GM12874 (cell line): ENCODE data around the gene CHIC1.

Experiments
- CTCF ChIP-seq: IDR thresholded peaks from 2 replicates; pipeline ENCODE4 v1.5.1; 2011; ENCODE audit warnings: low read depth, mild to moderate bottlenecking, control low read depth, low read length, moderate library complexity; ENCODE audit not compliant: insufficient read depth

CHIC1 gene

GRCh38 chrX:73562984-73563737 lies at the start of gene CHIC1:
Gene CHIC1, plus strand, starts transcription at chrX:73563197. Its CDS starts 88 bp downstream, at chrX:73563285.
- TF ChIP-seq CTCF, result no peak

- TF ChIP-seq CTCF, result no peak
These were observed 38.1 kb upstream of the CHIC1 start for GRCh38 chrX:73524906-73525305.

GRCh38 chrX:73525928-73526690 lies 36.9 kb upstream of the CHIC1 start:
- no peak for TF ChIP-seq CTCF

GRCh38 chrX:73556159-73556558 lies 6.8 kb upstream of the CHIC1 start:
- TF ChIP-seq CTCF, result no peak

GRCh38 chrX:73561801-73562200 lies 1.2 kb upstream of the CHIC1 start:
- TF ChIP-seq CTCF, result no peak

- TF ChIP-seq CTCF, result no peak
These were observed 539 bp upstream of the CHIC1 start for GRCh38 chrX:73562458-73562857.

- TF ChIP-seq CTCF, result no peak
These were observed 706 bp downstream of the CHIC1 start for GRCh38 chrX:73563738-73564068.
